Measurements from ENCODE around the gene CACUL1.

GRCh38 chr10:118738406-118738805 is 16.4 kb downstream of the CACUL1 start:
- no peak for TF ChIP-seq CTCF (IDR thresholded peaks at IDR 0.05)
- no peak for TF ChIP-seq POLR2A (IDR thresholded peaks at IDR 0.05)
